Measurements from ENCODE around the gene RFX4. TPM values are rescaled to one million over a fixed set of nuclear protein-coding genes. Genes with fewer than 3 reads are reported as not detected.
"Not testable (repeated sequence)": the region's sequence is repeated elsewhere in the genome, so short reads cannot be mapped to it uniquely, and the experiment has no call there.

The RFX4 gene
- polyA plus RNA-seq, 2 of the 4 experiments (the other 2 are of a cell fraction) = not detected

DNA sequence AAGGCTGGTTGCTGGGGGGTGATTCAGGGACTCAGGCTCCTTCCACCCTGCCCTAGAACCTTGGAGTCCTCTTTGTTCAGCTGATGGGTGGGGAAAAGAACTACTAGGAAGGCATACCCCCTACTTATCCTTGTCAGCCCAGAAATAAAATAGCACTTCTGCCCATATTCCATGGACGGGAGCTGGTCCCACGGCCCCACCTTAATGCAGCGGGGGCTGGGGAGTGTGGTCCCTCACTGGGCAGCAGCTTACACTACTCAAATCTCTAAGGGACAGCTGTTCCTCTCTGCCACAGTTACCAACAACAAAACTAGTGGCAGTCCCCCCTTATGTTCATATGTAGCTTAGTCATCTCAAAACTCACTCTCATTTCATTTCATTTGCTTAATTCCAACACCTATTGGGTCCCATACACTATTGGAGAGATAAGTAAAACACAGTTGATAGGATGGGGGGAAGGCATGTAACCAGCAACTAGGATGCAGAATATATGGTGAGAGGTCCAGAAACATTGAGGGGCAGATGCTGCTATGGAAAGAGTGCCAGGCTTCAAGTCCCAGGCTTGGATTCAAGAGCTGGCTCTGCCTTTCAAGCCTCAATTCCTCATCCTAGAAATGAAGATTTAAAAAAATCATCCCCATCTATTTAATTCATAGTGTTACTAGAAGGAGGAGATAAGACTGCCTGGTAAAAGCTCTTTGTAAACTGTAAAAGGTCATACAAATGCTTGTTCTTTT lies 107.9 kb downstream of the RFX4 start:
- ChIA-PET CTCF (interaction anchor here (0.6 to 2.6 kb wide), 4 partner anchors 12 to 77 kb away, joined by 3 to 8 read pairs (median 4); no protein-coding TSS in a partner anchor), POLR2A (no interaction called here)
- TF ChIP-seq BCL3 (IDR thresholded peaks at IDR 0.05) (no peak), SREBF2 (IDR thresholded peaks at IDR 0.05) (no peak), CHD2 (IDR thresholded peaks at IDR 0.05; ENCODE audit: low read length, partially characterized antibody) (no peak)
- Histone ChIP-seq H3K4me1 (no peaks in the 10 kb centered on the region), H3K27ac (no peak overlapping the region), H3K9me3 (0 out of 3 replicates have a peak, but pooled peaks cover 4% of the 10 kb centered on the region), H3K4me3 (no peak overlapping the region), H3K4me2 (no peak overlapping the region)
- WGBS (ENCODE audit: missing lambda C conversion rate) = 34% methylated on average over 3 of the region's 3 CpGs
- FAIRE-seq = no peak
- ATAC-seq = no peak
- DNase-seq (ENCODE audit: low read depth in 1 of 2, low spot score in 1 of 2) = no peak

- H3K4me2 ChIP-seq; H3K4me1 ChIP-seq; ATAC-seq; FAIRE-seq; DNase-seq (ENCODE audit: low read depth in 1 of 2, low spot score in 1 of 2); H3K27ac ChIP-seq; H3K4me3 ChIP-seq; H3K9me3 ChIP-seq: not testable (repeated sequence)
- ChIA-PET POLR2A (interaction anchor here (0.6 kb wide), 1 partner anchor 103 kb away, joined by 3 read pairs; no protein-coding TSS in a partner anchor), CTCF (interaction anchor here (0.9 to 1.4 kb wide), 2 partner anchors 10 to 17 kb away, joined by 3 to 4 read pairs; no protein-coding TSS in a partner anchor)
- WGBS (ENCODE audit: missing lambda C conversion rate) = 55% methylated on average over 6 of the region's 6 CpGs
Measured at GRCh38 chr12:106692033-106692432, 109.2 kb downstream of the RFX4 start.

- H3K4me3 ChIP-seq = no peak overlapping the region
- H3K4me1 ChIP-seq = no peaks in the 10 kb centered on the region
- H3K4me2 ChIP-seq = no peak overlapping the region
- DNase-seq (ENCODE audit: low read depth in 1 of 2, low spot score in 1 of 2) (no peak), ATAC-seq (no peak; a peak in 1 of 6 replicates), FAIRE-seq (no peak)
- 64% methylated on average over 6 of the region's 6 CpGs for WGBS (ENCODE audit: missing lambda C conversion rate)
- ChIA-PET CTCF (interaction anchor here (0.9 to 1.4 kb wide), 4 partner anchors 9 to 34 kb away, joined by 3 to 4 read pairs (median 3); no protein-coding TSS in a partner anchor), POLR2A (no interaction called here)
- no peak overlapping the region for H3K27ac ChIP-seq
- no peak for TF ChIP-seq BHLHE40 (IDR thresholded peaks at IDR 0.05; ENCODE audit: low read depth, low read length)
- no peak for TF ChIP-seq EHF (CRISPR knock-in tag; IDR thresholded peaks at IDR 0.05)
- no peak for TF ChIP-seq MAFK (IDR thresholded peaks at IDR 0.05; ENCODE audit: partially characterized antibody)
- no peak for TF ChIP-seq RCOR1 (IDR thresholded peaks at IDR 0.05; ENCODE audit: low read depth, low read length)
- no peak for TF ChIP-seq ZFP36 (IDR thresholded peaks at IDR 0.05; ENCODE audit: borderline replicate concordance, partially characterized antibody)
- no peak for TF ChIP-seq SREBF2 (IDR thresholded peaks at IDR 0.05)
- TF ChIP-seq HDAC2 (IDR thresholded peaks at IDR 0.05) = no peak
- TF ChIP-seq, protein P1, sequence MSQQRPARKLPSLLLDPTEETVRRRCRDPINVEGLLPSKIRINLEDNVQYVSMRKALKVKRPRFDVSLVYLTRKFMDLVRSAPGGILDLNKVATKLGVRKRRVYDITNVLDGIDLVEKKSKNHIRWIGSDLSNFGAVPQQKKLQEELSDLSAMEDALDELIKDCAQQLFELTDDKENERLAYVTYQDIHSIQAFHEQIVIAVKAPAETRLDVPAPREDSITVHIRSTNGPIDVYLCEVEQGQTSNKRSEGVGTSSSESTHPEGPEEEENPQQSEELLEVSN (IDR thresholded peaks at IDR 0.05; ENCODE audit: borderline replicate concordance, low read depth) = no peak
- no peak for TF ChIP-seq JUN (IDR thresholded peaks at IDR 0.05)
- TF ChIP-seq NR3C1 (IDR thresholded peaks at IDR 0.05) = no peak
- TF ChIP-seq PHF8 (IDR thresholded peaks at IDR 0.05; ENCODE audit: borderline replicate concordance, low read depth) = no peak
- 0 out of 3 replicates have a peak, but pooled peaks cover 4% of the 10 kb centered on the region for H3K9me3 ChIP-seq
Measured at GRCh38 chr12:106692896-106693820, 110.4 kb downstream of the RFX4 start.

- DNase-seq (ENCODE audit: low read depth in 1 of 2, low spot score in 1 of 2) (no peak), FAIRE-seq (no peak), ATAC-seq (no peak)
- CTCF ChIA-PET = interaction anchor here (1.0 kb wide), 1 partner anchor 16 kb away, joined by 3 read pairs; no protein-coding TSS in a partner anchor
- POLR2A ChIA-PET = no interaction called here
- Histone ChIP-seq H3K4me1 (no peaks in the 10 kb centered on the region), H3K27ac (no peak overlapping the region), H3K9me3 (no peaks in the 10 kb centered on the region), H3K4me2 (no peak overlapping the region), H3K4me3 (no peak overlapping the region)
- TF ChIP-seq ZFP36 (IDR thresholded peaks at IDR 0.05; ENCODE audit: borderline replicate concordance, partially characterized antibody) = no peak
- no peak for TF ChIP-seq BCL3 (IDR thresholded peaks at IDR 0.05)
- TF ChIP-seq FOSB (CRISPR knock-in tag; IDR thresholded peaks at IDR 0.05) = no peak
- TF ChIP-seq NR3C1 (IDR thresholded peaks at IDR 0.05) = no peak
- no peak for TF ChIP-seq BHLHE40 (IDR thresholded peaks at IDR 0.05; ENCODE audit: low read depth, low read length)
- TF ChIP-seq MAX (IDR thresholded peaks at IDR 0.05) = no peak
- no peak for TF ChIP-seq SREBF2 (IDR thresholded peaks at IDR 0.05)
- no peak for TF ChIP-seq EHMT2 (IDR thresholded peaks at IDR 0.05; ENCODE audit: low read depth)
- TF ChIP-seq, protein P1 (IDR thresholded peaks at IDR 0.05; ENCODE audit: borderline replicate concordance, low read depth) = no peak
- no peak for TF ChIP-seq PHF8 (IDR thresholded peaks at IDR 0.05; ENCODE audit: borderline replicate concordance, low read depth)
- no peak for TF ChIP-seq MAZ (IDR thresholded peaks at IDR 0.05; ENCODE audit: borderline replicate concordance, low read depth, low read length)
- no peak for TF ChIP-seq HDAC2 (IDR thresholded peaks at IDR 0.05)
- TF ChIP-seq KDM5A (IDR thresholded peaks at IDR 0.05) = no peak
- 49% methylated on average over 6 of the region's 6 CpGs for WGBS (ENCODE audit: missing lambda C conversion rate)
Measured at GRCh38 chr12:106696071-106696470, 113.3 kb downstream of the RFX4 start.

Data from A549 (cell line).